H1 (cell line): Measurements from ENCODE around the gene MAPRE3. TPM values are rescaled to one million over a fixed set of nuclear protein-coding genes. Genes with fewer than 3 reads are reported as not detected.

Experiments used
- CTCF ChIA-PET: fragments of 300-600 bp; sonication (Branson Sonifier 250); formaldehyde crosslinking; loops from one replicate; lab custom pipeline; 2021; ENCODE audit not compliant: partially characterized antibody; lab: Charles Lee
- POLR2A ChIA-PET: fragments of 300-600 bp; sonication (Branson Sonifier 250); formaldehyde crosslinking; loops from one replicate; lab custom pipeline; 2021; ENCODE audit warnings: inconsistent platforms; ENCODE audit not compliant: partially characterized antibody; lab: Charles Lee
- DNase-seq, 2 experiments: peaks; one replicate each; pipeline versions ENCODE4 v3.0.0 to v3.0.0-alpha.2; 2010 to 2022; ENCODE audit warnings: low spot score in 2 of 2, low read depth in 1 of 2, mixed read lengths in 1 of 2
- FAIRE-seq: peaks from 2 replicates; lab custom pipeline; 2011; peaks lifted over from hg19 to GRCh38; lab: Jason Lieb, UNC
- H2AFZ ChIP-seq: 2 replicates; pipeline ENCODE4 v1.8.1; 2012; ENCODE audit warnings: low read length, inconsistent platforms
- H2AK5ac ChIP-seq: 2 replicates; pipeline ENCODE4 v1.6.1; 2013; ENCODE audit warnings: low read depth, low read length
- H2BK120ac ChIP-seq: replicated peaks from 2 replicates; pipeline ENCODE3; 2013; ENCODE audit warnings: low read depth, low read length, inconsistent platforms
- H2BK12ac ChIP-seq: 2 replicates; pipeline ENCODE4 v1.6.1; 2013; ENCODE audit warnings: low read depth, low read length
- H2BK15ac ChIP-seq: 2 replicates; pipeline ENCODE4 v1.6.1; 2013; ENCODE audit warnings: low read length
- H2BK20ac ChIP-seq: 2 replicates; pipeline ENCODE4 v1.6.1; 2013; ENCODE audit warnings: low read length
- H2BK5ac ChIP-seq: 2 replicates; pipeline ENCODE4 v1.6.1; 2013; ENCODE audit warnings: low read depth, low read length
- H3K14ac ChIP-seq: 2 replicates; pipeline ENCODE4 v1.6.1; 2013; ENCODE audit warnings: inconsistent platforms; ENCODE audit not compliant: insufficient read length
- H3K18ac ChIP-seq: 2 replicates; pipeline ENCODE4 v1.6.1; 2013; ENCODE audit warnings: low read length; ENCODE audit errors: extremely low read depth
- H3K23ac ChIP-seq: 2 replicates; pipeline ENCODE4 v1.6.1; 2013; ENCODE audit warnings: inconsistent platforms; ENCODE audit not compliant: insufficient read length
- H3K23me2 ChIP-seq: 2 replicates; pipeline ENCODE4 v1.6.1; 2013; ENCODE audit warnings: low read depth, low read length
- H3K27ac ChIP-seq: 2 replicates; pipeline ENCODE4 v1.6.1; 2011; ENCODE audit warnings: low read depth, low read length, inconsistent platforms
- H3K27me3 ChIP-seq, 4 experiments: replicated peaks in 1 of 4; 1 replicate in 1 of 4; 2 replicates in 3 of 4; pipeline versions ENCODE4 v1.6.1 to v1.8.1; 2011 to 2013; ENCODE audit warnings: low read length in 3 of 4, mild to moderate bottlenecking in 3 of 4, inconsistent platforms in 2 of 4, mixed read lengths in 2 of 4, moderate library complexity in 1 of 4; ENCODE audit not compliant: control insufficient read depth in 3 of 4, insufficient read depth in 3 of 4; ENCODE audit errors: extremely low read depth in 1 of 4
- H3K36me3 ChIP-seq, 4 experiments: 2 replicates each; pipeline versions ENCODE4 v1.6.1 to v1.8.1; 2011 to 2013; ENCODE audit warnings: mild to moderate bottlenecking in 4 of 4, low read length in 3 of 4, moderate library complexity in 2 of 4, control low read depth in 1 of 4, inconsistent platforms in 1 of 4; ENCODE audit not compliant: insufficient read depth in 4 of 4, control insufficient read depth in 2 of 4
- H3K4ac ChIP-seq: replicated peaks from 2 replicates; pipeline ENCODE3; 2013; ENCODE audit warnings: low read length, low read depth, mixed read lengths, inconsistent platforms; ENCODE audit not compliant: insufficient read length
- H3K4me1 ChIP-seq, 4 experiments: replicated peaks in 1 of 4; 1 replicate in 1 of 4; 2 replicates in 3 of 4; pipeline versions ENCODE4 v1.6.1 to v1.8.1; 2011 to 2013; ENCODE audit warnings: low read length in 3 of 4, inconsistent platforms in 2 of 4, mixed read lengths in 1 of 4; ENCODE audit not compliant: insufficient read depth in 4 of 4, control insufficient read depth in 3 of 4
- H3K4me2 ChIP-seq, 2 experiments: 2 replicates each; pipeline versions ENCODE4 v1.6.1 to v1.8.1; 2011 to 2013; ENCODE audit warnings: low read depth in 2 of 2, low read length in 2 of 2, control low read depth in 1 of 2, inconsistent platforms in 1 of 2, mild to moderate bottlenecking in 1 of 2; ENCODE audit not compliant: insufficient read depth in 1 of 2
- H3K4me3 ChIP-seq, 4 experiments: fragments of 200-600, 300-600 bp in 1 of 4; sonication (generic), shearing (Covaris generic), sonication (Bioruptor Twin) in 1 of 4; 2 replicates each; pipeline versions ENCODE4 v1.5.1 to v1.8.1; 2011 to 2016; ENCODE audit warnings: low read length in 4 of 4, low read depth in 3 of 4, control low read depth in 2 of 4, inconsistent platforms in 2 of 4, mild to moderate bottlenecking in 2 of 4, mixed read lengths in 1 of 4, moderate library complexity in 1 of 4; ENCODE audit not compliant: insufficient read depth in 2 of 4; ENCODE audit errors: extremely low read depth in 1 of 4
- H3K56ac ChIP-seq: replicated peaks from 2 replicates; pipeline ENCODE3; 2013; ENCODE audit warnings: low read depth, mild to moderate bottlenecking, mixed read lengths, low read length, inconsistent platforms; ENCODE audit not compliant: insufficient read length
- H3K79me1 ChIP-seq: 2 replicates; pipeline ENCODE4 v1.6.1; 2013; ENCODE audit warnings: low read depth, low read length, control low read depth
- H3K79me2 ChIP-seq, 2 experiments: 2 replicates each; pipeline versions ENCODE4 v1.6.1 to v1.8.1; 2012 to 2013; ENCODE audit warnings: low read length in 2 of 2, mild to moderate bottlenecking in 2 of 2, inconsistent platforms in 1 of 2; ENCODE audit not compliant: insufficient read depth in 2 of 2, control insufficient read depth in 1 of 2
- H3K9ac ChIP-seq, 4 experiments: replicated peaks in 1 of 4; 1 replicate in 1 of 4; 2 replicates in 3 of 4; pipeline versions ENCODE4 v1.6.1 to v1.8.1; 2011 to 2013; ENCODE audit warnings: low read depth in 3 of 4, low read length in 3 of 4, control low read depth in 2 of 4, mild to moderate bottlenecking in 2 of 4, moderate library complexity in 2 of 4, inconsistent platforms in 1 of 4; ENCODE audit errors: extremely low read depth in 1 of 4
- H3K9me3 ChIP-seq, 2 experiments: 2 replicates each; pipeline versions ENCODE4 v1.6.1 to v1.8.1; 2012 to 2013; ENCODE audit warnings: mild to moderate bottlenecking in 2 of 2, moderate library complexity in 2 of 2, control low read depth in 1 of 2, inconsistent platforms in 1 of 2, low read depth in 1 of 2, low read length in 1 of 2, mixed read lengths in 1 of 2; ENCODE audit not compliant: insufficient read depth in 2 of 2
- H4K20me1 ChIP-seq, 2 experiments: replicated peaks in 1 of 2; 2 replicates each; pipeline versions ENCODE3 to v1.8.1; 2011 to 2013; ENCODE audit warnings: inconsistent platforms in 2 of 2, low read length in 2 of 2, mild to moderate bottlenecking in 1 of 2; ENCODE audit not compliant: insufficient read depth in 2 of 2, control insufficient read depth in 1 of 2
- H4K5ac ChIP-seq: 2 replicates; pipeline ENCODE4 v1.6.1; 2013; ENCODE audit warnings: low read length, low read depth, mixed read lengths, inconsistent platforms; ENCODE audit not compliant: insufficient read length
- H4K8ac ChIP-seq: 2 replicates; pipeline ENCODE4 v1.8.0; 2013; ENCODE audit warnings: mild to moderate bottlenecking, moderate library complexity, low read length, inconsistent platforms; ENCODE audit not compliant: insufficient read depth; ENCODE audit errors: extremely low read depth
- H4K91ac ChIP-seq: replicated peaks from 2 replicates; pipeline ENCODE3; 2013; ENCODE audit warnings: low read length, mixed read lengths, inconsistent platforms; ENCODE audit not compliant: insufficient read length
- ATF3 ChIP-seq: IDR thresholded peaks from 2 replicates; pipeline ENCODE4 v1.6.1; 2011; ENCODE audit warnings: low read depth, mild to moderate bottlenecking, low read length; ENCODE audit not compliant: insufficient read depth
- BACH1 ChIP-seq: IDR thresholded peaks from 2 replicates; pipeline ENCODE4 v1.6.1; 2012; ENCODE audit warnings: low read length, improper control_type of control experiment
- CBX5 ChIP-seq: fragments of 300-800, 300-1000 bp; sonication (generic); IDR thresholded peaks from 2 replicates; pipeline ENCODE4 v1.7.1; 2016; ENCODE audit warnings: antibody characterized with exemption, low read length, low read depth
- CHD1 ChIP-seq: IDR thresholded peaks from 2 replicates; pipeline ENCODE4 v1.6.1; 2012; ENCODE audit warnings: low read depth, low read length, improper control_type of control experiment
- CTCF ChIP-seq, 3 experiments: IDR thresholded peaks; 1 replicate in 2 of 3; 2 replicates in 1 of 3; pipeline versions ENCODE4 v1.5.1 to v1.6.1; 2011; ENCODE audit warnings: low read length in 3 of 3, mild to moderate bottlenecking in 3 of 3, inconsistent platforms in 2 of 3, low read depth in 1 of 3, moderate library complexity in 1 of 3; ENCODE audit not compliant: insufficient read depth in 1 of 3; ENCODE audit errors: control extremely low read depth in 1 of 3
- FOSL1 ChIP-seq: IDR thresholded peaks from 2 replicates; pipeline ENCODE4 v1.6.1; 2011; ENCODE audit warnings: mild to moderate bottlenecking, low read depth, low read length, moderate library complexity; ENCODE audit not compliant: insufficient read depth
- RBBP5 ChIP-seq: IDR thresholded peaks from 2 replicates; pipeline ENCODE4 v1.7.1; 2012; ENCODE audit warnings: low read depth, mild to moderate bottlenecking, inconsistent platforms, low read length, moderate library complexity, borderline replicate concordance
- SAP30 ChIP-seq: fragments of 300-600 bp; sonication (generic); IDR thresholded peaks from 2 replicates; pipeline ENCODE4 v1.7.1; 2012; ENCODE audit warnings: low read length, moderate library complexity, mild to moderate bottlenecking, inconsistent platforms; ENCODE audit not compliant: insufficient read depth, insufficient replicate concordance
- SIRT6 ChIP-seq: IDR thresholded peaks from one replicate; pipeline ENCODE4 v1.7.1; 2012; ENCODE audit warnings: low read length, inconsistent platforms
- SP2 ChIP-seq: IDR thresholded peaks from 2 replicates; pipeline ENCODE4 v1.6.1; 2012; ENCODE audit warnings: mild to moderate bottlenecking, low read length, inconsistent platforms
- SP4 ChIP-seq: IDR thresholded peaks from 2 replicates; pipeline ENCODE4 v1.6.1; 2012; ENCODE audit warnings: low read length, inconsistent platforms
- TBP ChIP-seq: IDR thresholded peaks from 2 replicates; pipeline ENCODE4 v1.6.1; 2011; ENCODE audit warnings: low read depth, low read length, improper control_type of control experiment
- WGBS, 2 experiments: shearing (Covaris generic) in 1 of 2; methylation state at CpG; one replicate each; pipeline versions ENCODE4 v1.1.6 to v1.1.7; 2013 to 2015; ENCODE audit warnings: low lambda C conversion rate in 2 of 2, mixed read lengths in 2 of 2, inconsistent platforms in 1 of 2, low coverage in 1 of 2, missing lambda C conversion rate in 1 of 2; ENCODE audit not compliant: insufficient replicate concordance in 2 of 2, insufficient coverage in 1 of 2, insufficient read length in 1 of 2; ENCODE audit errors: extremely low coverage in 1 of 2, missing lambda C conversion rate in 1 of 2; 5-methylcytosine and 5-hydroxymethylcytosine counted together
- polyA plus RNA-seq, 7 experiments: library from polyadenylated mRNA; depleted of rRNA in 3 of 7; stranded (reverse) in 5 of 7; unstranded in 2 of 7; fragments of >200 nt in 5 of 7; fragments of 200-250 nt in 2 of 7; gene quantifications; 1 replicate in 5 of 7; 2 replicates in 1 of 7; 4 replicates in 1 of 7; pipeline versions ENCODE4 v1.2.1 to v1.2.3, GENCODE V29; 2011 to 2013; ENCODE audit warnings: missing spikeins in 2 of 7, mixed read lengths in 2 of 7
- total RNA-seq: library from RNA; stranded (reverse); fragmentation: NEBNext Ultra II Directional; extraction: Animal tissue kit (Norgen Biotek cat#: 25700); gene quantifications from 2 replicates; pipeline ENCODE4 v1.2.1, GENCODE V29; 2021

The MAPRE3 gene
- total and polyA plus RNA-seq, 2 of the 8 experiments (the other 6 are each of a cell fraction or from before 2014, with no cell fraction given) = 4.9 to 6.6 TPM

- Histone ChIP-seq H3K56ac (no peak overlapping the region), H3K9ac (no peak overlapping the region), H3K23me2 (no peaks in the 10 kb centered on the region), H2AFZ (no peak overlapping the region), H3K23ac (no peak overlapping the region), H4K5ac (no peak overlapping the region), H2BK5ac (no peak overlapping the region), H2BK15ac (no peak overlapping the region), H3K79me2 (no peaks in the 10 kb centered on the region), H2BK120ac (no peak overlapping the region), H4K20me1 (no peaks in the 10 kb centered on the region), H3K4ac (no peak overlapping the region), H3K36me3 (no peaks in the 10 kb centered on the region; a peak in 1 of 8 replicates), H4K8ac (no peak overlapping the region), H3K79me1 (no peaks in the 10 kb centered on the region), H3K27me3 (no peaks in the 10 kb centered on the region; a peak in 1 of 7 replicates), H4K91ac (no peak overlapping the region), H3K4me2 (no peak overlapping the region), H3K14ac (no peak overlapping the region), H2BK20ac (no peak overlapping the region), H3K4me1 (peaks cover 0 to 8% (median 5%) of the 10 kb centered on the region in 4 experiments; a peak in 5 of 7 replicates), H3K18ac (no peak overlapping the region), H3K4me3 (no peak overlapping the region), H2AK5ac (no peak overlapping the region), H2BK12ac (no peak overlapping the region), H3K27ac (no peak overlapping the region; the same call in 1 of the 2 replicates), H3K9me3 (no peaks in the 10 kb centered on the region)
- FAIRE-seq (no peak), DNase-seq (no peak)
- ChIA-PET CTCF (interaction anchor here (0.7 to 4.6 kb wide), 5 partner anchors 12 to 85 kb away, joined by 3 to 34 read pairs (median 4); no protein-coding TSS in a partner anchor), POLR2A (no interaction called here)
- WGBS, 2 experiments = 90% methylated on average over 9 of the region's 9 CpGs; no CpG with 5 or more reads in 1 of the 2 experiments
- TF ChIP-seq TBP = no peak
- TF ChIP-seq SP4 = no peak
- no peak for TF ChIP-seq CBX5
- TF ChIP-seq RBBP5 = no peak
- no peak for TF ChIP-seq FOSL1
- TF ChIP-seq BACH1 = no peak
- no peak for TF ChIP-seq SAP30
- TF ChIP-seq CTCF (IDR thresholded peaks at IDR 0.05; ENCODE audit: control extremely low read depth in 1 of 3, insufficient read depth in 1 of 3, low read depth in 1 of 3, low read length in 3 of 3) = no peak
- TF ChIP-seq SP2 = no peak
- no peak for TF ChIP-seq SIRT6
- no peak for TF ChIP-seq CHD1
- TF ChIP-seq ATF3 = no peak
These were observed 43.2 kb upstream of the MAPRE3 start for GRCh38 chr2:26927221-26927620.
